GM12878 (cell line): ENCODE results near the gene PTCD3. TPM values are rescaled to one million over a fixed set of nuclear protein-coding genes. Genes with fewer than 3 reads are reported as not detected.

Experiments used
- ATAC-seq: fragments of 200-7000 bp; cut with Tn5 transposase; 3 replicates; pipeline ENCODE4 v1.9.1; 2020; ENCODE audit warnings: mild to moderate bottlenecking, moderate library complexity
- BruUV-seq: library from RNA; stranded (reverse); fragments of 400-500 nt; replicated peaks from 2 replicates; lab custom pipeline; 2021; lab: Mats Ljungman, UMichigan
- CTCF ChIA-PET: fragments of 300-600 bp; sonication (Branson Sonifier 250); formaldehyde crosslinking; extraction: SDS; loops from one replicate; lab custom pipeline; 2021; ENCODE audit warnings: inconsistent platforms; lab: Yijun Ruan, JAX
- POLR2A ChIA-PET: fragments of 350-600 bp; formaldehyde crosslinking; extraction: SDS; loops from one replicate; lab custom pipeline; 2021; ENCODE audit warnings: inconsistent platforms; lab: Charles Lee
- RAD21 ChIA-PET: fragments of 300-600 bp; sonication (Branson Sonifier 250); formaldehyde crosslinking; loops from one replicate; lab custom pipeline; 2023; ENCODE audit warnings: antibody characterized with exemption; ENCODE audit not compliant: unreplicated experiment; lab: Charles Lee
- SMC1A ChIA-PET: fragments of 300-600 bp; sonication (Branson Sonifier 250); formaldehyde crosslinking; loops from one replicate; lab custom pipeline; 2023; ENCODE audit not compliant: unreplicated experiment, uncharacterized antibody; lab: Charles Lee
- DNase-seq: peaks from one replicate; pipeline ENCODE4 v3.0.0-alpha.2; 2011; ENCODE audit warnings: low read depth, low spot score
- FAIRE-seq: peaks from 3 replicates; lab custom pipeline; 2011; peaks lifted over from hg19 to GRCh38; lab: Jason Lieb, UNC
- H2AFZ ChIP-seq: 2 replicates; pipeline ENCODE4 v1.6.0; 2011; ENCODE audit warnings: low read depth, low read length, control low read depth; ENCODE audit not compliant: control insufficient read depth
- H3K27ac ChIP-seq: 2 replicates; pipeline ENCODE4 v1.5.1; 2011; ENCODE audit warnings: control low read depth; ENCODE audit not compliant: control insufficient read depth, insufficient read depth
- H3K27me3 ChIP-seq, 2 experiments: replicated peaks in 1 of 2; 2 replicates each; pipeline versions ENCODE4 v1.6.0 to v1.6.1; 2011; ENCODE audit warnings: low read length in 1 of 2; ENCODE audit not compliant: control insufficient read depth in 2 of 2, insufficient read depth in 2 of 2
- H3K36me3 ChIP-seq, 2 experiments: 2 replicates each; pipeline ENCODE4 v1.5.1; 2011; ENCODE audit warnings: low read length in 1 of 2; ENCODE audit not compliant: control insufficient read depth in 2 of 2, insufficient read depth in 2 of 2
- H3K4me1 ChIP-seq: 2 replicates; pipeline ENCODE4 v1.6.1; 2011; ENCODE audit warnings: mild to moderate bottlenecking, low read length, moderate library complexity, mixed read lengths; ENCODE audit not compliant: control insufficient read depth, insufficient read depth
- H3K4me2 ChIP-seq: 2 replicates; pipeline ENCODE4 v1.6.0; 2011; ENCODE audit warnings: control low read depth; ENCODE audit not compliant: control insufficient read depth, insufficient read depth
- H3K4me3 ChIP-seq: fragments of 200-600 bp; sonication (generic); 2 replicates; pipeline ENCODE4 v1.5.1; 2016
- H3K79me2 ChIP-seq: 2 replicates; pipeline ENCODE4 v1.6.0; 2011; ENCODE audit warnings: low read length; ENCODE audit not compliant: control insufficient read depth, insufficient read depth
- H3K9ac ChIP-seq: 2 replicates; pipeline ENCODE4 v1.8.0; 2011; ENCODE audit warnings: low read length, control low read depth, mixed read lengths; ENCODE audit not compliant: control insufficient read depth, insufficient read depth
- H3K9me3 ChIP-seq: replicated peaks from 3 replicates; pipeline ENCODE4 v1.5.1; 2011; ENCODE audit warnings: mild to moderate bottlenecking, low read length; ENCODE audit not compliant: control insufficient read depth, insufficient read depth
- H4K20me1 ChIP-seq: 2 replicates; pipeline ENCODE4 v1.6.0; 2011; ENCODE audit not compliant: control insufficient read depth, insufficient read depth
- CBFB ChIP-seq: IDR thresholded peaks from 2 replicates; pipeline ENCODE4 v1.6.1; 2016; ENCODE audit warnings: antibody characterized with exemption, low read depth
- MTA3 ChIP-seq: IDR thresholded peaks from 2 replicates; pipeline ENCODE4 v1.6.1; 2012; ENCODE audit warnings: low read length, inconsistent platforms, borderline replicate concordance
- NFXL1 ChIP-seq: fragments of 450-650 bp; IDR thresholded peaks from 2 replicates; pipeline ENCODE4 v1.6.1; 2017; ENCODE audit warnings: antibody characterized with exemption, mild to moderate bottlenecking, borderline replicate concordance
- NRF1 ChIP-seq: conservative IDR thresholded peaks from 2 replicates; pipeline ENCODE4 v1.6.1; 2011; ENCODE audit warnings: mild to moderate bottlenecking, low read depth, low read length, improper control_type of control experiment
- POLR2AphosphoS5 ChIP-seq: IDR thresholded peaks from 2 replicates; pipeline ENCODE4 v1.6.1; 2011; ENCODE audit warnings: mild to moderate bottlenecking, low read length, inconsistent platforms
- RAD51 ChIP-seq: fragments of 450-650 bp; IDR thresholded peaks from 2 replicates; pipeline ENCODE4 v1.6.1; 2016; ENCODE audit warnings: moderate library complexity, mild to moderate bottlenecking, inconsistent platforms
- SMAD5 ChIP-seq: IDR thresholded peaks from 2 replicates; pipeline ENCODE4 v1.6.1; 2016; ENCODE audit warnings: antibody characterized with exemption, low read depth
- TCF12 ChIP-seq: IDR thresholded peaks from 2 replicates; pipeline ENCODE4 v1.6.1; 2011; ENCODE audit warnings: low read depth, mild to moderate bottlenecking, low read length
- in situ Hi-C: fragments of 300-500 bp; cut with MboI; formaldehyde crosslinking; loops from 9 replicates; pipeline ENCODE4 v1.14.3; 2018; ENCODE audit warnings: mixed read lengths
- intact Hi-C: fragments of 100-400 bp; cut with micrococcal nuclease; formaldehyde crosslinking; loops from one replicate; pipeline ENCODE4 v1.14.2; 2022; ENCODE audit not compliant: unreplicated experiment
- polyA plus RNA-seq, 11 experiments: library from polyadenylated mRNA; depleted of rRNA in 4 of 11; unstranded in 6 of 11; stranded (reverse) in 5 of 11; fragments of >200 nt; fragmentation: Nextera tagmentation in 4 of 11; fragmentation: Illumina TruSeq in 1 of 11; extraction: Ambion mirVana in 4 of 11; extraction: Trizol in 1 of 11; gene quantifications; 1 replicate in 1 of 11; 2 replicates in 10 of 11; pipeline versions ENCODE4 v1.2.1 to v1.2.3, GENCODE V29; 2011 to 2016; ENCODE audit warnings: inconsistent platforms in 2 of 11, missing spikeins in 2 of 11, low read depth in 1 of 11
- total RNA-seq, 4 experiments: library from RNA; depleted of rRNA in 3 of 4; stranded (reverse); fragments of >200 nt in 3 of 4; fragmentation: Illumina TruSeq in 1 of 4; extraction: Trizol in 1 of 4; gene quantifications; 2 replicates each; pipeline versions ENCODE4 v1.2.1 to v1.2.3, GENCODE V29; 2013 to 2021
- TF ChIP-seq, protein P1 (sequence below), 3 experiments: IDR thresholded peaks in 2 of 3; conservative IDR thresholded peaks in 1 of 3; 2 replicates each; pipeline ENCODE4 v1.5.1; 2011; ENCODE audit warnings: low read depth in 3 of 3, low read length in 3 of 3, mild to moderate bottlenecking in 3 of 3, control low read depth in 2 of 3, moderate library complexity in 2 of 3, inconsistent platforms in 1 of 3, mixed read lengths in 1 of 3; ENCODE audit not compliant: control insufficient read depth in 2 of 3, insufficient read depth in 1 of 3; ENCODE audit errors: extremely low read depth in 1 of 3
- TF ChIP-seq, protein P2 (sequence below): IDR thresholded peaks from 2 replicates; pipeline ENCODE4 v1.6.1; 2012; ENCODE audit warnings: low read depth, low read length, improper control_type of control experiment
- TF ChIP-seq, protein P3 (sequence below): fragments of 450-650 bp; formaldehyde crosslinking; IDR thresholded peaks from 2 replicates; pipeline ENCODE4 v1.4.0; 2022; ENCODE audit warnings: mild to moderate bottlenecking, moderate library complexity

The PTCD3 gene
- total and polyA plus RNA-seq, 10 of the 15 experiments (the other 5 are each of a cell fraction or from before 2014, with no cell fraction given) = 44.7 to 177 (median 127) TPM

DNA sequence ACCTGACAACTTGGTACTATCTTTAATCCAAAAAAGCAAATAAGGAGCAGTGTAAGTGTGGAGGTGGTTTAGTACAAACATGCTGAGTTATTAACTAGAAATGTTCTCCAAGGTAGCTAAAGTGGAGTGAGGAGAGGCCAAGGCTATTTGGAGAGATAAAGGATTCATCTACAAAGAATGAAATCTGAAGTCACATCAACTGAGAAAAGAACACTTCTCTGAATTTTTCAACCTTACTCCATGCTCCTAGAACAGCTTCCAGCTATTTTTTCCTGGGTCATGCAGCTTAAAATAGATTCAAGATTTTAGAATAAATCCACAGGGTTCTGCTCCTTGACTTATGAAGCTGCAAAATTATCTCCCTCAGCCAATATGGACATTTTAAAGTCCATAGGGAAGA lies 70.6 kb downstream of the PTCD3 start:
- Histone ChIP-seq H3K27me3 (no peaks in the 10 kb centered on the region), H3K27ac (no peak overlapping the region), H3K9ac (no peak overlapping the region), H2AFZ (no peak overlapping the region), H3K4me3 (no peak overlapping the region), H3K79me2 (peaks cover 6% of the 10 kb centered on the region), H3K4me1 (peaks cover 5% of the 10 kb centered on the region; the same call in 1 of the 2 replicates), H3K36me3 (peaks cover 4 to 34% of the 10 kb centered on the region in 2 experiments; a peak in 3 of 4 replicates), H4K20me1 (no peaks in the 10 kb centered on the region), H3K9me3 (no peaks in the 10 kb centered on the region), H3K4me2 (no peak overlapping the region)
- FAIRE-seq (no peak), DNase-seq (no peak), ATAC-seq (no peak)
- intact Hi-C loops (no loop called here), in situ Hi-C loops (no loop called here)
- ChIA-PET POLR2A (no interaction called here), CTCF (interaction anchor here (1.7 kb wide), 1 partner anchor 9 kb away, joined by 4 read pairs; no protein-coding TSS in a partner anchor), SMC1A (interaction anchor here (1.0 to 1.8 kb wide), 3 partner anchors 9 to 448 kb away, joined by 3 to 9 read pairs (median 3); no protein-coding TSS in a partner anchor), RAD21 (interaction anchor here (0.8 kb wide), 1 partner anchor 9 kb away, joined by 3 read pairs; no protein-coding TSS in a partner anchor)
- TF ChIP-seq MTA3 (no peak), RAD51 (no peak), SMAD5 (no peak), NRF1 (no peak), CBFB (no peak), NFXL1 (no peak), TCF12 (no peak), POLR2AphosphoS5 (no peak)
- TF ChIP-seq, protein P1, sequence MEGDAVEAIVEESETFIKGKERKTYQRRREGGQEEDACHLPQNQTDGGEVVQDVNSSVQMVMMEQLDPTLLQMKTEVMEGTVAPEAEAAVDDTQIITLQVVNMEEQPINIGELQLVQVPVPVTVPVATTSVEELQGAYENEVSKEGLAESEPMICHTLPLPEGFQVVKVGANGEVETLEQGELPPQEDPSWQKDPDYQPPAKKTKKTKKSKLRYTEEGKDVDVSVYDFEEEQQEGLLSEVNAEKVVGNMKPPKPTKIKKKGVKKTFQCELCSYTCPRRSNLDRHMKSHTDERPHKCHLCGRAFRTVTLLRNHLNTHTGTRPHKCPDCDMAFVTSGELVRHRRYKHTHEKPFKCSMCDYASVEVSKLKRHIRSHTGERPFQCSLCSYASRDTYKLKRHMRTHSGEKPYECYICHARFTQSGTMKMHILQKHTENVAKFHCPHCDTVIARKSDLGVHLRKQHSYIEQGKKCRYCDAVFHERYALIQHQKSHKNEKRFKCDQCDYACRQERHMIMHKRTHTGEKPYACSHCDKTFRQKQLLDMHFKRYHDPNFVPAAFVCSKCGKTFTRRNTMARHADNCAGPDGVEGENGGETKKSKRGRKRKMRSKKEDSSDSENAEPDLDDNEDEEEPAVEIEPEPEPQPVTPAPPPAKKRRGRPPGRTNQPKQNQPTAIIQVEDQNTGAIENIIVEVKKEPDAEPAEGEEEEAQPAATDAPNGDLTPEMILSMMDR (IDR thresholded peaks at IDR 0.05 in 2 of 3, conservative IDR thresholded peaks at IDR 0.05 in 1 of 3; ENCODE audit: control insufficient read depth in 2 of 3, extremely low read depth in 1 of 3, insufficient read depth in 1 of 3, low read depth in 3 of 3, low read length in 3 of 3) = no peak
- TF ChIP-seq, protein P2, sequence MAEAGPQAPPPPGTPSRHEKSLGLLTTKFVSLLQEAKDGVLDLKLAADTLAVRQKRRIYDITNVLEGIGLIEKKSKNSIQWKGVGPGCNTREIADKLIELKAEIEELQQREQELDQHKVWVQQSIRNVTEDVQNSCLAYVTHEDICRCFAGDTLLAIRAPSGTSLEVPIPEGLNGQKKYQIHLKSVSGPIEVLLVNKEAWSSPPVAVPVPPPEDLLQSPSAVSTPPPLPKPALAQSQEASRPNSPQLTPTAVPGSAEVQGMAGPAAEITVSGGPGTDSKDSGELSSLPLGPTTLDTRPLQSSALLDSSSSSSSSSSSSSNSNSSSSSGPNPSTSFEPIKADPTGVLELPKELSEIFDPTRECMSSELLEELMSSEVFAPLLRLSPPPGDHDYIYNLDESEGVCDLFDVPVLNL = no peak
- TF ChIP-seq, protein P3, sequence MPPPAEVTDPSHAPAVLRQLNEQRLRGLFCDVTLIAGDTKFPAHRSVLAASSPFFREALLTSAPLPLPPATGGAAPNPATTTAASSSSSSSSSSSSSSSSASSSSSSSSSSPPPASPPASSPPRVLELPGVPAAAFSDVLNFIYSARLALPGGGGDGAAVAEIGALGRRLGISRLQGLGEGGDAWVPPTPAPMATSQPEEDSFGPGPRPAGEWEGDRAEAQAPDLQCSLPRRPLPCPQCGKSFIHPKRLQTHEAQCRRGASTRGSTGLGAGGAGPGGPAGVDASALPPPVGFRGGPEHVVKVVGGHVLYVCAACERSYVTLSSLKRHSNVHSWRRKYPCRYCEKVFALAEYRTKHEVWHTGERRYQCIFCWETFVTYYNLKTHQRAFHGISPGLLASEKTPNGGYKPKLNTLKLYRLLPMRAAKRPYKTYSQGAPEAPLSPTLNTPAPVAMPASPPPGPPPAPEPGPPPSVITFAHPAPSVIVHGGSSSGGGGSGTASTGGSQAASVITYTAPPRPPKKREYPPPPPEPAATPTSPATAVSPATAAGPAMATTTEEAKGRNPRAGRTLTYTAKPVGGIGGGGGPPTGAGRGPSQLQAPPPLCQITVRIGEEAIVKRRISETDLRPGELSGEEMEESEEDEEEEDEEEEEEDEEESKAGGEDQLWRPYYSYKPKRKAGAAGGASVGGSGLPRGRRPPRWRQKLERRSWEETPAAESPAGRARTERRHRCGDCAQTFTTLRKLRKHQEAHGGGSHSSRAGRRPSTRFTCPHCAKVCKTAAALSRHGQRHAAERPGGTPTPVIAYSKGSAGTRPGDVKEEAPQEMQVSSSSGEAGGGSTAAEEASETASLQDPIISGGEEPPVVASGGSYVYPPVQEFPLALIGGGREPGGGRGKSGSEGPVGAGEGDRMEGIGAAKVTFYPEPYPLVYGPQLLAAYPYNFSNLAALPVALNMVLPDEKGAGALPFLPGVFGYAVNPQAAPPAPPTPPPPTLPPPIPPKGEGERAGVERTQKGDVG (CRISPR knock-in tag) = no peak
- BruUV-seq = no TSS peak
